ENCODE results near the gene REV3L.

Gene REV3L

DNA sequence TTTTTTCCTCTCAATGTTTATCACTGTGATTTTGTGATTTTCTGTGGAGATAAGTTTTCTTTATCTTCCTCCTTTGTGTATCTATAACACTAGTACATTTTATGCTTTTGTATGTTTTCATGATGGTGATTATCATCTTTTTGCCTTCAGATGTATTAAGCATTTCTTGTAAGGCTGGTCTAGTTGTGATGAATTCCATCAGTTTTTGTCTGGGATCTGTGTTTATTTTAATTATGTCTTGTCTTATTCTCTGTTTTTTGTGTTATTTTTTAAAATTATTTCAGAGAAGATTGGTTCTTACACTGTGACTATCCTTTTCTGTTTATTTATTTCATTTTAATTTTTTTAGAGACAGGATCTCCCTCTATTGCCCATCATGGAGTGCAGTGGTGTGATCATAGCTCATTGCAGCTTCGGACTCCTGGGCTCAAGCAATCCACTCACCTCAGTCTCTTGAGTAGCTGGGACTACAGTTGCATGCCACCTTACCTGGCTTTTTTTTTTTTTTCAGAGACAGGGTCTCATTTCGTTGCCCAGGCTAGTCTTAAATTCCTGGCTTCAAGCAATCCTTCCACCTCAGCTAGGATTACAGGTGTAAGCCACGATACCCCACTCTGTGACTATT lies 208.3 kb downstream of the REV3L start:
- intact Hi-C loops (cut with DNase I; ENCODE audit: low total_unique reads): no loop called here
- H3K36me3 ChIP-seq: peaks cover 52 to 85% (median 70%) of the 10 kb centered on the region in 3 donors
- no peak overlapping the region for H3K27ac ChIP-seq
- no peaks in the 10 kb centered on the region for H3K27me3 ChIP-seq
- H3K4me3 ChIP-seq: no peak overlapping the region
- no peak for TF ChIP-seq CTCF (IDR thresholded peaks at IDR 0.05)
- H3K4me1 ChIP-seq: no peaks in the 10 kb centered on the region
- no peak for DNase-seq
- H3K9me3 ChIP-seq: peaks cover 0 to 41% (median 14%) of the 10 kb centered on the region in 3 donors

- Histone ChIP-seq H3K9me3 (peaks cover 0 to 28% (median 11%) of the 10 kb centered on the region in 3 donors), H3K36me3 (peaks cover 27 to 81% (median 62%) of the 10 kb centered on the region in 3 donors), H3K27ac (no peak overlapping the region), H3K27me3 (no peaks in the 10 kb centered on the region), H3K4me3 (no peak overlapping the region), H3K4me1 (no peaks in the 10 kb centered on the region)
- DNase-seq: no peak
- intact Hi-C loops (cut with DNase I; ENCODE audit: low total_unique reads): no loop called here
- no peak for TF ChIP-seq CTCF (IDR thresholded peaks at IDR 0.05)
Measured at GRCh38 chr6:111270121-111270520, 212.9 kb downstream of the REV3L start.

DNA sequence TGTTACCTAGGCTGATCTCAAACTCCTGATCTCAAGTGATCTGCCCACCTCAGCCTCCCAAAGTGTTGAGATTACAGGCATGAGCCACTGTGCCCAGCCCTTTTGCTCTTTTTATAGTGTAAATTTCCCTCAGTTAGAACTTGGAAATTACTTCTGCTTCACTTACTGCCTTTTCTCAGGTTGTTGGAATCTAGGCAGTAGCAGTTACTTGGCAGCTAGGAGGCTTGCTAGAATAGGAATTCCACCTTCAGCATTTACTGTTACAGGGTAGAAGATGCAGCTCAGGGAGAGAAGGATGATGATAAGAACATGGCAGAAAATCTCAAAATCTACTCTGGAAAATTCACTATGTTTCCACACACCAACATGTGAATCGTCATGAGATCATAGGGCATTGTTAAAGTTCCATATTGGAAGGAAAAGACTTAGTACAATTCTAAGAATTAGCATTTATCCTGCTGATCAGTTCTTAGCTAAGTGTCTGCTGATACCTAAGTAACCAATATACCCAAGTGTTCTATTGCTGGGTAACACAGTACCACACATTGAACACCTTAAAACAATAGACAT lies 213.5 kb downstream of the REV3L start:
- no peak overlapping the region for H3K27ac ChIP-seq
- H3K9me3 ChIP-seq: peaks cover 0 to 21% (median 5%) of the 10 kb centered on the region in 3 donors
- no peaks in the 10 kb centered on the region for H3K27me3 ChIP-seq
- TF ChIP-seq CTCF (IDR thresholded peaks at IDR 0.05): no peak
- DNase-seq: no peak
- H3K4me3 ChIP-seq: no peak overlapping the region
- H3K36me3 ChIP-seq: peaks cover 21 to 81% (median 55%) of the 10 kb centered on the region in 3 donors
- intact Hi-C loops (cut with DNase I; ENCODE audit: low total_unique reads): loop anchor here (10.0 kb wide), 1 partner anchor 345 kb away; no protein-coding TSS in a partner anchor
- H3K4me1 ChIP-seq: no peaks in the 10 kb centered on the region

GRCh38 chr6:111267764-111268333 lies 215.2 kb downstream of the REV3L start:
- DNase-seq: no peak
- Histone ChIP-seq H3K9me3 (peaks cover 0 to 5% (median 0%) of the 10 kb centered on the region in 3 donors), H3K4me3 (no peak overlapping the region), H3K36me3 (peaks cover 15 to 73% (median 45%) of the 10 kb centered on the region in 3 donors), H3K27me3 (no peaks in the 10 kb centered on the region), H3K4me1 (no peaks in the 10 kb centered on the region), H3K27ac (no peak overlapping the region)
- no peak for TF ChIP-seq CTCF (IDR thresholded peaks at IDR 0.05)
- intact Hi-C loops (cut with DNase I; ENCODE audit: low total_unique reads): loop anchor here (10.0 kb wide), 1 partner anchor 347 kb away; no protein-coding TSS in a partner anchor

GRCh38 chr6:111266276-111266675 lies 216.7 kb downstream of the REV3L start:
- no peak for TF ChIP-seq CTCF (IDR thresholded peaks at IDR 0.05)
- no peak overlapping the region for H3K27ac ChIP-seq
- DNase-seq: no peak
- peaks cover 15 to 66% (median 44%) of the 10 kb centered on the region in 3 donors for H3K36me3 ChIP-seq
- no peaks in the 10 kb centered on the region for H3K27me3 ChIP-seq
- H3K9me3 ChIP-seq: no peaks in the 10 kb centered on the region
- peaks cover 0 to 4% (median 0%) of the 10 kb centered on the region in 4 donors for H3K4me1 ChIP-seq
- H3K4me3 ChIP-seq: no peak overlapping the region
- intact Hi-C loops (cut with DNase I; ENCODE audit: low total_unique reads): loop anchor here (10.0 kb wide), 1 partner anchor 349 kb away; no protein-coding TSS in a partner anchor

All from tibial artery (tissue), 4 donors.